ENCODE data around the gene ADAMTS16. TPM values are rescaled to one million over a fixed set of nuclear protein-coding genes. Genes with fewer than 3 reads are reported as not detected.

ADAMTS16 gene
- total and polyA plus RNA-seq, 2 donors (not counting 3 experiments of a cell fraction or from before 2014, with no cell fraction given) = not detected

DNA sequence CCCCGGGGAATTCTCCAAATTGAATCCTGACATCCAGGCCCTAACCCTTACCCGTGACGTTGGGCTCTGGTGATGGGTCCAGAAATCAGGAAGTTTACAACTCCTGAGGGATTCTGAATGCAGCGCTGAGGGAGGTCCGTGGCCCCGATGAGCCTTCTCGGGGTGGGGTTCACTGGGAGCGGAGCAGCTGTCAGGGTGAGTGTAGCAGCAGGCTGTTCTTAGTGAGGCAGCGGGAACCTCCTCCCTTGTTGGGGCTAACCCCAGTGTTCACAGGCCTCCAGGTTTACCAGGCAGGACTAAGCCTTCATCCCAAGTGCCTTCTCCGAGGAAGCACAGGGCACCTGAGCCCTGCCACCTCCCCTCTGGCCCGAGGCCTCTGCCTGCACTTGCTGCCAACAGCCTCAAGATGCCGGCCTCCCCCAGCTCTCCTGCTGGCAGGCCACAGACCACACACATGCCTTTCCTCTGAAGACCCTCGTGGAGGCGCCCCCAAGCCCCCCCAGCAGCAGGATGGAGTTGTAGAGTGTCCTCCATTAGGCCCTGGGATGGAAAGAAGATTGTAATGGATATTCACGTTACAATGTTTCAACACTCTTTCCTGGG is 7.3 kb upstream of the ADAMTS16 start:
- no peak overlapping the region for H3K4me2 ChIP-seq (ENCODE audit: insufficient read depth, low read length)
- no peaks in the 10 kb centered on the region for H3K9me3 ChIP-seq (replicated peaks; ENCODE audit: control insufficient read depth, insufficient read depth, low read length)
- H3K4me1 ChIP-seq (ENCODE audit: control insufficient read depth, extremely low read depth, insufficient read depth, low read length) = no peaks in the 10 kb centered on the region
- FAIRE-seq = no peak
- no TSS peak for BruUV-seq (replicated peaks)
- no peak overlapping the region for H3K9ac ChIP-seq (replicated peaks; ENCODE audit: extremely low read depth, insufficient read depth, low read length)
- H3K27ac ChIP-seq (ENCODE audit: insufficient read depth, low read depth, low read length) = no peak overlapping the region
- dilution Hi-C loops (cut with MboI; ENCODE audit: extremely low pct_ligation_motif_present, low sequenced_read_pairs) = no loop called here
- intact Hi-C loops (cut with micrococcal nuclease) = no loop called here
- no peaks in the 10 kb centered on the region for H3K27me3 ChIP-seq (ENCODE audit: control insufficient read depth in 2 of 2, insufficient read depth in 2 of 2, low read length in 2 of 2)
- POLR2A ChIA-PET = no interaction called here
- no peak for DNase-seq (ENCODE audit: low read depth, low spot score)
- CTCF ChIA-PET = no interaction called here
- H3K79me2 ChIP-seq (ENCODE audit: control insufficient read depth, insufficient read depth, low read length) = no peaks in the 10 kb centered on the region
- no peaks in the 10 kb centered on the region for H4K20me1 ChIP-seq (replicated peaks; ENCODE audit: control insufficient read depth, extremely low read depth, insufficient read depth, low read length)
- H3K9me1 ChIP-seq (replicated peaks; ENCODE audit: control insufficient read depth, extremely low read depth, insufficient read depth, low read length) = no peaks in the 10 kb centered on the region
- H2AFZ ChIP-seq (ENCODE audit: low read depth, low read length) = no peak overlapping the region
- no peaks in the 10 kb centered on the region for H3K36me3 ChIP-seq (ENCODE audit: control insufficient read depth in 2 of 2, extremely low read depth in 1 of 2, insufficient read depth in 2 of 2, low read length in 2 of 2)
- TF ChIP-seq JUN (IDR thresholded peaks at IDR 0.05; ENCODE audit: borderline replicate concordance, insufficient read depth, insufficient read length, low read depth) (no peak), MAX (IDR thresholded peaks at IDR 0.05; ENCODE audit: insufficient read depth, insufficient read length) (no peak), POLR2A (IDR thresholded peaks at IDR 0.05; ENCODE audit: low read depth, low read length) (no peak), MYC (IDR thresholded peaks at IDR 0.05; ENCODE audit: low read depth, low read length) (no peak), POLR2AphosphoS5 (IDR thresholded peaks at IDR 0.05; ENCODE audit: insufficient read depth, low read depth, low read length) (no peak), EZH2 (IDR thresholded peaks at IDR 0.05; ENCODE audit: borderline replicate concordance, low read depth, low read length, severe bottlenecking) (no peak)
- H3K4me3 ChIP-seq (replicated peaks in 1 of 3; ENCODE audit: insufficient read depth in 1 of 3, low read depth in 1 of 3, low read length in 3 of 3) = no peak overlapping the region

DNA sequence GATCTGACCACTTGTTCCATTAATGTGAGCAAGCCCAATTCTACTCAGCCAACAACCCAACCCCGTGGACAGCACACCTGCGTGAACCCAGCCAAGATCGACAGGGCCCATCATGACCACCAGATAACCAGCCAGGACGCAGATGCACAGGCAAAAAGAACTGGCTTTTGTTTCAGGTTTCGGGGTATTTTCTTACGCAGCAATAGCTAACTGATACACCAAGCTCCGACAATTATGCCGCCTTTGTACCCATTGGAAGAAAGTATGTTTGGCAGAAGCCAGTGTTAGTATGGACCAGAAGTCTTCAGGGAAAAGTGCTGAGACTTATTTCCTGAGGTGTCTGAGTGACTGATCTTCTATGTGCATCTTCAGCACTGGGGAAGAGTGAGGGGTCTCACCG is 6.0 kb upstream of the ADAMTS16 start:
- dilution Hi-C loops (cut with MboI; ENCODE audit: extremely low pct_ligation_motif_present, low sequenced_read_pairs) = no loop called here
- intact Hi-C loops (cut with micrococcal nuclease) = no loop called here
- CTCF ChIA-PET = no interaction called here

More for the DNA sequence above, 6.0 kb upstream of the ADAMTS16 start:
- no peaks in the 10 kb centered on the region for H3K27me3 ChIP-seq (ENCODE audit: control insufficient read depth in 2 of 2, insufficient read depth in 2 of 2, low read length in 2 of 2)
- FAIRE-seq (no peak), DNase-seq (ENCODE audit: low read depth, low spot score) (no peak)
- H3K4me2 ChIP-seq (ENCODE audit: insufficient read depth, low read length) = no peak overlapping the region
- no peaks in the 10 kb centered on the region for H3K9me1 ChIP-seq (replicated peaks; ENCODE audit: control insufficient read depth, extremely low read depth, insufficient read depth, low read length)
- H3K9me3 ChIP-seq (replicated peaks; ENCODE audit: control insufficient read depth, insufficient read depth, low read length) = no peaks in the 10 kb centered on the region
- H3K4me3 ChIP-seq (replicated peaks in 1 of 3; ENCODE audit: insufficient read depth in 1 of 3, low read depth in 1 of 3, low read length in 3 of 3) = no peak overlapping the region
- H2AFZ ChIP-seq (ENCODE audit: low read depth, low read length) = no peak overlapping the region
- H3K79me2 ChIP-seq (ENCODE audit: control insufficient read depth, insufficient read depth, low read length) = no peaks in the 10 kb centered on the region
- H4K20me1 ChIP-seq (replicated peaks; ENCODE audit: control insufficient read depth, extremely low read depth, insufficient read depth, low read length) = no peaks in the 10 kb centered on the region
- TF ChIP-seq EZH2 (IDR thresholded peaks at IDR 0.05; ENCODE audit: borderline replicate concordance, low read depth, low read length, severe bottlenecking) = no peak
- TF ChIP-seq POLR2AphosphoS5 (IDR thresholded peaks at IDR 0.05; ENCODE audit: insufficient read depth, low read depth, low read length) = no peak
- no peak for TF ChIP-seq JUN (IDR thresholded peaks at IDR 0.05; ENCODE audit: borderline replicate concordance, insufficient read depth, insufficient read length, low read depth)
- TF ChIP-seq CTCF (IDR thresholded peaks at IDR 0.05; ENCODE audit: extremely low read depth in 1 of 2, insufficient read depth in 1 of 2, low read depth in 1 of 2, low read length in 2 of 2) = no peak
- no peak for TF ChIP-seq MAX (IDR thresholded peaks at IDR 0.05; ENCODE audit: insufficient read depth, insufficient read length)
- no peak for TF ChIP-seq FOS (IDR thresholded peaks at IDR 0.05; ENCODE audit: borderline replicate concordance, insufficient read depth, low read length)
- TF ChIP-seq MYC (IDR thresholded peaks at IDR 0.05; ENCODE audit: low read depth, low read length) = no peak
- TF ChIP-seq GATA2 (IDR thresholded peaks at IDR 0.05; ENCODE audit: insufficient read depth, insufficient read length, low read depth, low read length) = no peak
- no peak for TF ChIP-seq POLR2A (IDR thresholded peaks at IDR 0.05; ENCODE audit: low read depth, low read length)
- H3K9ac ChIP-seq (replicated peaks; ENCODE audit: extremely low read depth, insufficient read depth, low read length) = no peak overlapping the region
- POLR2A ChIA-PET = no interaction called here
- H3K27ac ChIP-seq (ENCODE audit: insufficient read depth, low read depth, low read length) = no peak overlapping the region
- no peaks in the 10 kb centered on the region for H3K4me1 ChIP-seq (ENCODE audit: control insufficient read depth, extremely low read depth, insufficient read depth, low read length)
- no peaks in the 10 kb centered on the region for H3K36me3 ChIP-seq (ENCODE audit: control insufficient read depth in 2 of 2, extremely low read depth in 1 of 2, insufficient read depth in 2 of 2, low read length in 2 of 2)
- no TSS peak for BruUV-seq (replicated peaks)

All from endothelial cell of umbilical vein (primary cell).